Measurements from ENCODE around the gene UCP2.

The UCP2 gene

GRCh38 chr11:73950869-73951710 is 31.6 kb downstream of the UCP2 start, which contains the start of gene DNAJB13:
DNAJB13 (plus strand) TSS chr11:73951026; CDS start chr11:73951070, 44 bp downstream.
- TF ChIP-seq YY1 (IDR thresholded peaks at IDR 0.05; ENCODE audit: low read depth) (no peak), CEBPB (IDR thresholded peaks at IDR 0.05) (no peak), TCF12 (IDR thresholded peaks at IDR 0.05; ENCODE audit: low read depth) (no peak)

- TF ChIP-seq NFIC (IDR thresholded peaks at IDR 0.05) (no peak), TCF12 (IDR thresholded peaks at IDR 0.05; ENCODE audit: low read depth) (no peak)
These were observed 32.7 kb downstream of the UCP2 start for GRCh38 chr11:73949912-73950311.

- TF ChIP-seq YY1 (IDR thresholded peaks at IDR 0.05; ENCODE audit: low read depth) (no peak), EP300 (IDR thresholded peaks at IDR 0.05; ENCODE audit: borderline replicate concordance) (no peak), MAX (IDR thresholded peaks at IDR 0.05) (no peak), TEAD4 (IDR thresholded peaks at IDR 0.05) (no peak), FOXM1 (IDR thresholded peaks at IDR 0.05; ENCODE audit: borderline replicate concordance, low read depth) (no peak), RAD21 (IDR thresholded peaks at IDR 0.05; ENCODE audit: low read depth) (no peak), USF1 (IDR thresholded peaks at IDR 0.05) (no peak), NFIC (IDR thresholded peaks at IDR 0.05) (no peak), CREB1 (IDR thresholded peaks at IDR 0.05; ENCODE audit: low read depth) (no peak), REST (IDR thresholded peaks at IDR 0.05; ENCODE audit: low read depth) (no peak), ZBTB7A (IDR thresholded peaks at IDR 0.05; ENCODE audit: low read depth) (no peak), TCF12 (IDR thresholded peaks at IDR 0.05; ENCODE audit: low read depth) (no peak), TAF1 (IDR thresholded peaks at IDR 0.05; ENCODE audit: low read depth) (no peak), CEBPB (IDR thresholded peaks at IDR 0.05) (no peak), EGR1 (IDR thresholded peaks at IDR 0.05) (no peak)
These were observed 33.4 kb downstream of the UCP2 start for GRCh38 chr11:73949246-73949645.

- no peak for TF ChIP-seq TAF1 (IDR thresholded peaks at IDR 0.05; ENCODE audit: low read depth)
- TF ChIP-seq NFIC (IDR thresholded peaks at IDR 0.05), result no peak
- no peak for TF ChIP-seq TCF12 (IDR thresholded peaks at IDR 0.05; ENCODE audit: low read depth)
- no peak for TF ChIP-seq EP300 (IDR thresholded peaks at IDR 0.05; ENCODE audit: borderline replicate concordance)
- TF ChIP-seq MAX (IDR thresholded peaks at IDR 0.05), result no peak
- TF ChIP-seq USF1 (IDR thresholded peaks at IDR 0.05), result no peak
- no peak for TF ChIP-seq CEBPB (IDR thresholded peaks at IDR 0.05)
- TF ChIP-seq CREB1 (IDR thresholded peaks at IDR 0.05; ENCODE audit: low read depth), result no peak
- TF ChIP-seq REST (IDR thresholded peaks at IDR 0.05; ENCODE audit: low read depth), result no peak
- TF ChIP-seq ZBTB7A (IDR thresholded peaks at IDR 0.05; ENCODE audit: low read depth), result no peak
- no peak for TF ChIP-seq RAD21 (IDR thresholded peaks at IDR 0.05; ENCODE audit: low read depth)
- no peak for TF ChIP-seq EGR1 (IDR thresholded peaks at IDR 0.05)
- TF ChIP-seq YY1 (IDR thresholded peaks at IDR 0.05; ENCODE audit: low read depth), result no peak
- TF ChIP-seq TEAD4 (IDR thresholded peaks at IDR 0.05), result no peak
- TF ChIP-seq FOXM1 (IDR thresholded peaks at IDR 0.05; ENCODE audit: borderline replicate concordance, low read depth), result no peak
These were observed 35.7 kb downstream of the UCP2 start for GRCh38 chr11:73946798-73947458.

GRCh38 chr11:73945396-73945795 is 37.2 kb downstream of the UCP2 start:
- TF ChIP-seq FOXM1 (IDR thresholded peaks at IDR 0.05; ENCODE audit: borderline replicate concordance, low read depth) (no peak), CREB1 (IDR thresholded peaks at IDR 0.05; ENCODE audit: low read depth) (no peak), EGR1 (IDR thresholded peaks at IDR 0.05) (no peak), TEAD4 (IDR thresholded peaks at IDR 0.05) (no peak), TAF1 (IDR thresholded peaks at IDR 0.05; ENCODE audit: low read depth) (no peak), ZBTB7A (IDR thresholded peaks at IDR 0.05; ENCODE audit: low read depth) (no peak), CEBPB (IDR thresholded peaks at IDR 0.05) (no peak), USF1 (IDR thresholded peaks at IDR 0.05) (no peak), YY1 (IDR thresholded peaks at IDR 0.05; ENCODE audit: low read depth) (no peak), NFIC (IDR thresholded peaks at IDR 0.05) (no peak), REST (IDR thresholded peaks at IDR 0.05; ENCODE audit: low read depth) (no peak)

Data from Ishikawa (cell line).